GM19372 (cell line): ENCODE results near the gene GEMIN4.
A peak's percentile ranks its signal among the peaks of the same experiment; 100 is the strongest.
"Not testable (repeated sequence)": the region's sequence is repeated elsewhere in the genome, so short reads cannot be mapped to it uniquely, and the experiment has no call there.

Source experiments
- ATAC-seq: cut with Tn5 transposase; IDR thresholded peaks from one replicate; pipeline ENCODE4 v1.9.1; 2021; ENCODE audit warnings: mild to moderate bottlenecking, low read depth, moderate library complexity; ENCODE audit not compliant: unreplicated experiment

Gene GEMIN4

DNA sequence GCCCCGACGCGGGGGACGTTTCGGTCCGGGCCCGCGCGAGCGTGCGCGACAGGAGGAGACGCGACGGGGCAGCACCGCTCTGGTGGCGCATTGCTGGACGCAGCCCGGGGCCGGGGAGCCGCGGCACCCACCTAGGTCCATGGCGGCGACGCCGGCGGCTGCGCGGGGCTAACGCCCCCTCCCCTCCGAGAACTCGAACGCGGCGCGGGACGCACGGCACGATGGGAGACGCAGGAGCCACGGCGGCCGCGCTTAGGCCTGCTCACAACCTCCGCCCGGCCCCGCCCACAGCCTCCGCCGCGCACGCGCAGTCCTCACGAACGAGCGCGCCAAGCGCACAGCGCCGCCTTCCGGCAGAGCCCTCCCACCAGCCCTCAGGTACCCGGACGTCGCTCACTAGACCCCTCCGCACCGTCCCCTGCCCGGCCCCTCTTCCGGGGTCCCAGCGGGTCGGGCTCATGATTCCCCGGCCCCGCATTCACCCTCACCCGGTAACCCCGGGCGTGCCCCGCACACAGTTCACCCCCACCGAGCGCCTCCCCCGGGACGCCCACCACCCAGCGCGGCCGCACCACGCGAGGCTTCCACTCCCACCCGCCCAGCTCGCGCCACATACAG, at the start of gene GEMIN4:
TSS of gene GEMIN4 (minus strand) at position 263 of the 618 bp plus-strand sequence. CDS start at position 141, 122 bp downstream.
- peak; percentile 85 for ATAC-seq

GRCh38 chr17:801660-802059, 49.6 kb upstream of the GEMIN4 start:
- ATAC-seq, result no peak

DNA sequence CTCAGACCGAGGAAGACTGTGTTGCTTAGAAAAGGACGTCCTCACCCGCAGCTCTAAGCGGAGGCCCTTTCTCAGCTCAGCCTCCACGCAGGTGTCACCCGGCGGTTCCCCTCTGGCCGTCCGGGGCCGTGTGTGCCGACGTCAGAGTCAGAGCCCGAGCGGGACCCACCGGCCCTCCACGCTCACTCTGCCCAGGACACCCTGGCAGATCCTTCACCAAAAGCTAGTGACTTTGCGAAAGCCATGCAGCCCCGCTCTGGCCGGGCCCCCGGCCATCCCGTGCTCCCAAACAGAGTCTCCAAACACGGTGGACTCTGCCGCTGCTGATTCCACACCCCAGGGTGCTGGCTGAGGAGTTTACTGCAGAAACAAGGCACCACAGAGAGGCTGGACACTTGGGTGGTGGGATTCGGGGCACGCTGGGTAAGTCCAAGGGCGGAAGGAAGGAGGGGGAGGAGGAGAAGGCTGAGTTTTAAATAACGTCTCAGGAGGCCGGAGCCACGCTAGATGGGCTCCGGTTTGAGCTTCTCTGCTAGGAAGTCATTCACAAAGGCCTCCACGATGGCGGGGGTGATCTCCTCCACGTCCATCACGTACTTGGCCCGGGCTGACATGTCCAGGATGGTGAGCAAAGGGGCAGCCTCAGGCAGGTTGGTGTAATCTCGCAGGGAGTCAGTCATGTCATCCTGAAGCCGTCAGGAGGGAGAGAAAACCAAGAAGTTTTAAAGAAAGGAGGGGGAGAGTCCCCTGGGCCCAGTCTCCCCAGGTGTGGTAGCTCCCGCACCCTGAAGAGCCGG, 48.6 kb upstream of the GEMIN4 start:
- no peak for ATAC-seq

DNA sequence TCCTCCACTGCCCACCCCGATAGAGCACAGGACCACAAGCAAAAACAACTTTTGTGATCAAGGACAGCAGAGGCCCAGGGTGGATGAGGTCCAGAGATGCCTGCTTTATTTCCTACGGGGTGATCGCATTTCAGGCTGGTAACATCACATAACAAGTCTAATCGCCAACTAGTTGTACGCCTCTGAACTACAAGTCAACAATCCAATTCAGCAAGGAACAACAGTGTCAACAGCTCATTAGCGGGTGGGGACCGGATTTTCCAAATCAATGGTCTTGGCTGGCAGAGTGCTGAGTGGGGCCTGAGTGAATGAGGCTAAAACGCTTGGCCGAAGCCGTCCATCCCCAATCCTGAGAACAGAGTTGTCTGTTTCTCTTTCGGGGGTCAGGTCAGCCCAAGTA, 47.2 kb upstream of the GEMIN4 start:
- ATAC-seq, result no peak

- no peak for ATAC-seq
Measured at GRCh38 chr17:798246-798645, 46.2 kb upstream of the GEMIN4 start.

DNA sequence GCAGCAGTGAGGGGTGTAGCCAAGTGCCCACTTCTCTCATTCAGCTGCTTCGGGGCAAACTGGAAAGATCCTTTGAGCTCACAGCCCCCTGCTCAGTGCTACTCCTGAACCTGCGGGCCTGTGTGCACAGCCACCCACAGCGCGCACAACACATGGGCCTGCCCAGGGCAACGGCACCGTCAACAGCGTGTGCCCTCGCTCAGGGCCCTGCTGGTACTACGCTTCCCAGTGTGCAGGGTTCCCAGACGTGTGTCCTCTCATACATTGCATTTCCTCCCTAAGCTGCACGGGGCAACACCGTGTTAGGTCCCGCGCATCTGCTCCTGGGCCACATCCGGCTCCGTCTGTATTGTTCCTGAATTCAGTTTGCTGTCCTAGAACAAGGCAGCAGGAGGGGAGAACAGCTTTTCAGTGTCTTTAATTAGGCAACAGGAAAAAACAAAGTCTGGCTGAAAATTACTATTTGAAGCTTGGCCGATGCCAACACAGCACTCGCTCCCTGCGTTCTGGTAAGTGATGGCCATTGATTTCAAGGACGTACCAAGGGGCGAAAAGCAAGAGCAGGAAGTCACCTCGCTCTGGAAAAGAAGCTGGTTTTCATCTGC, 45.3 kb upstream of the GEMIN4 start:
- no peak for ATAC-seq

DNA sequence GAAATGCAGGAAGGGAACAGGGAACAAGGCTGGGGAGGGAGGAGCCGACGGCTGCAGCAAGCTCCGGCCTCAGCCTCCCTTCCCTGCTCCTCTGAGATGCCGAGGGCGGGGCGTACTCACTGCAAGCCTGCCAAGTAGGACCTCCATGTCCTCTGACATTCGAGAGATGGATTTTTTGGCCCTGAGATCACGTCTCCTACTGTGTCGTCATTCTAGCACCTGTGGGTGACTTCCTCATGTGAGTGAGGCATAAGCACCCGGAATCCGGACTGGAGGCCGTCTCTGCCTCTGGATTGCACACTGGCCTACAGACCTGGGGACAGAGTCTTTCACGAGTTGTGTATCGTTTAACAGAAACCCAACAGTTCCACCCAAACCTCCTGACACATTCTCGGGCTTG, 44.5 kb upstream of the GEMIN4 start:
- ATAC-seq, result no peak

GRCh38 chr17:795721-796120, 43.7 kb upstream of the GEMIN4 start:
- ATAC-seq, result no peak

DNA sequence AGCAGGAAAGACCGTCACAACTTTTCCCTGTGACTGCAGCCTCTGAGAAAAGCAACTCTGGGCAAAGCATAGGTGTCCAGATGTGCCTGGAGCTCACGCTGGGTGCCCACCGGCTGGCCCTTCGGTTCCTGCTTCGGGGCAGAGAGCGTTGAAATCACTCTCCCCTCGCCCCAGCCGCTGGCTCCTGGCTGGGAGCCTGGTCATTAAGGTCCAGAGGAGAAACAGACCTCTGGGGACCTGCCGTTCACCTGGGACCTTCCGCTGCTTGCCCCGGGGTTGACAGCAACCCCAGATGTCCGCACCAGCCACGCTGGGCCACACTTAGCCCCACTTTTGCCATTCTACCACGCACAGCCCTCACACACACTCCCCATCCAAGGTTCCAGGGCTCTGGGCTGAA, 43.2 kb upstream of the GEMIN4 start:
- ATAC-seq, result no peak

GRCh38 chr17:794876-795275, 42.8 kb upstream of the GEMIN4 start:
- no peak for ATAC-seq

DNA sequence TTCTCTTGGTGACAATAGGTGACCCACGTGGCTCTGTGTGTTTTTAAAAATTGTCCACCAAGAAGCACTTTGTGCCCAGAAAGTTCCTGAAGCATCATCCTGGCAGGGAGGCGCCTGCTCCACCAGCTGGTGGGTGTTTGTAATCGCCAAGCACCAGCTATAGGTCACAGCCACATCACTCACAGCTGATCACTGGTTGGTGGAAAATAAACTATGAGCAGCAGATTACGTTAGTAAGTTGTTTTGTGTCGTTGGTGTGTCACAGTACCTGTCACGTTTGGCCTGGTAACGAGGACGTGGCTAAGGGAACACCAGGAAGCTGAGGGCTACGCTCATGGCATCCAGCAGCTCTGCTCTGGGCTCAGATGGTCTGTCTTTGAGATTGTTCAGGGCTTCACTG, 40.2 kb upstream of the GEMIN4 start:
- no peak for ATAC-seq

DNA sequence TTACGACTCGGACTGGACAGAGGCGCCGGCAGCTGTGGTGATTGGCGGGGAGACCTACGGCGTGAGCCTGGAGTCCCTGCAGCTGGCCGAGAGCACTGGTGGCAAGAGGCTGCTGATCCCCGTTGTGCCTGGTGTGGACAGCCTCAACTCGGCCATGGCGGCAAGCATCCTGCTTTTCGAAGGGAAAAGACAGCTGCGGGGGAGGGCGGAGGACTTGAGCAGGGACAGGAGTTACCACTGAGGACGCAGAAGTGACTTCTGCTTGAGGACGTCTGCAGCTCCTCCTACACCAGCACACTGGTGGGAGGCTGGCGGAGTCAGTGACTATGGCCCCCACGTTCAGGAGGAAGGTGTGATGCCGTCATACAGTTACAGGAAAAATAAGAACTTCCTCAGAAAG, 39.8 kb upstream of the GEMIN4 start:
- ATAC-seq, result no peak

DNA sequence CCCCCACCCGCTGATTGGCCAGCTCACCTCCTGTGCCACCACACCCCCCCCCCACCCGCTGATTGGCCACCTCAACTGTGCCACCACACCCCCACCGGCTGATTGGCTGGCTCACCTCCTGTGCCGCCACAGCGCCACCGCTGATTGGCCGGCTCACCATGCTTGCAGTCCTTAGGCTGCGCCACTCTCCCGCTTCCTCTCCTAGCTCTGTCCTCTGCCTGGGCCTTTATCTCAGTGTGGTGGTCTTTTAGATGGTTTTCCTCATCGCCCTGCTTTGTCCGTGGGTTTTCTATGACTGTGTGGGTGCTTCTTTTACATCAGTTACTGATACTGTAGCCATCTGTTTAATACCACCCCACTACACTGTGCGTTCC, 38.8 kb upstream of the GEMIN4 start:
- not testable (repeated sequence) for ATAC-seq

DNA sequence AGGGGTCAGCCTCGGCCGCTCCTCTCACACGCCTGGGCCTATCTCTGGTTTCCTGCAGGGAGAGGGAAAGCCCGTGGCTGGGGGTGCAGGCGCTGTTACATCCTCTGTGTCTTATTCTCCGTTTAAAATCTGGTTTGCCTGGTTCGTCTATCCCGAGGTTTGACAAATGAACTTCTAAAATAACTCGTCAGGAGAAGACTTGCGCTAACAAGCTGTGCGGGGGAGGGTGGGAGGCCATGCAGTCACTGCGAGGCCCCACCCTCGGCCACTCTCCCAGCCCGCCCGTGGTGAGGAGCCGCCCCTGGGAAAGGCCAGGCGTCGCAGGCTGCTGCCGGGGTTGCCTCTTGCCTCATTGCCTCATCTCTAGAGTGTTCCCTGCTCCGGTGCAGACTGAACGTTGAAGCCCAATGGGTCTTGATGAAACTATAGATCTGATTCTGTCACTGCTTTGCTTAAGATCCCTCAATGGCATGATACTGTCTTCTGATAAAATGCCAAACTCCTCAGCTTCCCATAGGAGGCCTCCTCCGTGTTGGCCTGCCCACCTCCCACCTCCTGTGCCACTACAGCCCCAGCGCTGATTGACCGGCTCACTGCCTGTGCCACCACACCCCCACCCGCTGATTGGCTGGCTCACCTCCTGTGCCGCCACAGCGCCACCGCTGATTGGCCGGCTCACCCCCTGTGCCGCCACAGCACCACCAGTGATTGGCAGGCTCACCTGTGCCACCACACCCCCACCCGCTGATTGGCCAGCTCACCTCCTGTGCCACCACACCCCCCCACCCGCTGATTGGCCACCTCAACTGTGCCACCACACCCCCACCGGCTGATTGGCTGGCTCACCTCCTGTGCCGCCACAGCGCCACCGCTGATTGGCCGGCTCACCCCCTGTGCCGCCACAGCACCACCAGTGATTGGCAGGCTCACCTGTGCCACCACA, 38.1 kb upstream of the GEMIN4 start:
- ATAC-seq, result not testable (repeated sequence)

DNA sequence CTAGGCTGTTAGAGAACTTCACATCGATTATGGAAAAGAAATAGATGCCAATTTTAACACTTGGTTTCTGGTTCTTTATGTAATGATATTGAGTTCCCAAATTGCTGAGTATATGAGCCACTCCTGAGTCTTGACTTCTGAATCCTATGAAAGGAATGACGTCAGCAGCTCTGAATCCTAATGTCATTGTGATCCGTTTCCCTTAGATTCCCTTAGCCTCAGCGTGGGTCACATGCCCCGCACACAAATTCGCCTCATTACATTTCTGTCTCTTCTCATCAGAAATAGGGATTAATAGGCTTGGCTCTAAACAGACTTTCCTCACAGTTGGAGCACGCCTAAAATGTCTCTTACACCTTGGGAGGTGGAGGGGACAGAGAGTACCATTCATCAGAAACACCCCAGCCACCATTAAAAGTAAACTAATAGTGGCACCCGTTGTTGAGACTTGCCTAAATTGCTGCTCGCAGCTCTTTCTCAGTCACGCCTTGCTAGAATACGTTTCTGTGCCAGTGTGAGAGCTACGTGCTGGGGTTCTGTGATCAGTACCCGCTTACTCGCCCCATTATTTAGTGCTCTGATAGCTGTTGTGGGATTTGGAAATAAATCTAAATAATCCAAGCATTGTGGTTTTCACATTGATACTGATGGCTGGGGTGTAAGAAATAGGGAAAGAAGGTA, 37.2 kb upstream of the GEMIN4 start:
- no peak for ATAC-seq

- no peak for ATAC-seq
Measured at GRCh38 chr17:788551-788950, 36.5 kb upstream of the GEMIN4 start.

GRCh38 chr17:787641-788221, 35.7 kb upstream of the GEMIN4 start:
- ATAC-seq, result no peak

- not testable (repeated sequence) for ATAC-seq
Measured at GRCh38 chr17:785901-786300, 33.8 kb upstream of the GEMIN4 start.

DNA sequence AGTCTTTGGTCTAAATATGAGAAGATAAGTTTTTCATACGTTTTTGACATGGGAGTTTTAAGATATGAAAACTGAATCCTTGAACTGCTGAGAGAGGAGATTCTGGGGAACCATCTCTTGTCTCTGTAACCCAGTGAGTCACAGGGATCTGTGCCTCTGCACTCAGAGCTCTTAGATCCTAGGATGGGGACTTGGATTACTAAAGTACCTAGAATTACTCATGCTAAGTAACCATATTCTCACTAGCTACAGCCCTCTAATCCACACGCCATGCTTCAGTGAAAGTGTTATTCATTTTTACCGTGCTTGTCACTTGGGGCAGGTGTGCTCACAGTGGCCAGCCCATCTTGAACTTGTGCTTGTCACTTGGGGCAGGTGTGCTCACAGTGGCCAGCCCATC, 32.1 kb upstream of the GEMIN4 start:
- ATAC-seq, result no peak
